Activated CD4-positive, alpha-beta T cell treated with anti-CD3 and anti-CD28 coated beads, Interleukin-2, amount 50 U/mL, for 48 hours (primary cell): Measurements from ENCODE around the gene HES1.
"Not testable (repeated sequence)": the region's sequence is repeated elsewhere in the genome, so short reads cannot be mapped to it uniquely, and the experiment has no call there.

Experiments
- DNase-seq, 2 experiments: peaks; one replicate each; pipeline ENCODE4 v3.0.0-alpha.2; 2020

The HES1 gene

DNA sequence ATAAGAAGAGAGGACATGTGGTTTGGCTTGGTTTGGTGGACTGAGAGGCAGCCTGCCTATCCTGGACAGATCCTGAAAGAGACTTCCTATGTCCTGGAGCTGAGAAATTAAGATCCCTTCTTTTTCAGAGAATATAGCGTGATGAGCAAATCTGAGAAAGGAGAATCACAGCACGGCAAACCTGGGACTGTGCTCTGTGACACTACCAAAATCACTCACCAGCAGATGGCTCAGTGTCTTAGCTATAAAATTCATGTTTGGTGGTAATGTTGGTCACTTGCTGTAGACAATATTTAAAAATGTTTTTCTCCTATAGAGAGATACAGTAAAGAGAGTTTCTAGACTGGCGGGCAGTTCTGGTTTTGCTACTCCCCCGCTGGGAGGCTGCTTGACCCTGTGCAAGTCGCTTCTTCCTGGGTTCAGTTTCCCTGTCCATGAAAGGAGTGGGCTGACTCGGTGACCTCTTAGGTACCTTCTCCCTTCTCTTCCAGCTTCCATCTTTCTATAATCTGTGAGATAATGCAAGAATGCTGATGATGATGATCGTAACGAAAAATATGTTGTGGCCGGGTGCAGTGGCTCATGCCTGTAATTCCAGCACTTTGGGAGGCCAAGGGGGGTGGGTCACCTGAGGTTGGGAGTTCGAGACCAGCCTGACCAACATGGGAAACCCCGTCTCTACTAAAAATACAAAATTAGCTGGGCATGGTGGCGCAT, 7.6 kb upstream of the HES1 start:
- DNase-seq, result no peak

DNA sequence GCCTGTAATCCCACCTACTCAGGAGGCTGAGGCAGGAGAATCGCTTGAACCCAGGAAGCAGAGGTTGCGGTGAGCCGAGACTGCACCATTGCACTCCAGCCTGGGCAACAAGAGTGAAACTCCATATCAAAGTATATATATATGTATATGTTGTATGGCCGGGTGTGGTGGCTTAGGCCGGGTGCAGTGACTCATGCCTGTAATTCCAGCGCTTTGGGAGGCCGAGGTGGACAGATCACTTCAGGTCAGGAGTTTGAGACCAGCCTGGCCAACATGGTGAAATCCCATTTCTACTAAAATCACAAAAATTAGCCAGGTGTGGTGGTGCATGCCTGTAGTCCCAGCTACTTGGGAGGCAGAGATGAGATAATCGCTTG, 7.0 kb upstream of the HES1 start:
- not testable (repeated sequence) for DNase-seq

DNA sequence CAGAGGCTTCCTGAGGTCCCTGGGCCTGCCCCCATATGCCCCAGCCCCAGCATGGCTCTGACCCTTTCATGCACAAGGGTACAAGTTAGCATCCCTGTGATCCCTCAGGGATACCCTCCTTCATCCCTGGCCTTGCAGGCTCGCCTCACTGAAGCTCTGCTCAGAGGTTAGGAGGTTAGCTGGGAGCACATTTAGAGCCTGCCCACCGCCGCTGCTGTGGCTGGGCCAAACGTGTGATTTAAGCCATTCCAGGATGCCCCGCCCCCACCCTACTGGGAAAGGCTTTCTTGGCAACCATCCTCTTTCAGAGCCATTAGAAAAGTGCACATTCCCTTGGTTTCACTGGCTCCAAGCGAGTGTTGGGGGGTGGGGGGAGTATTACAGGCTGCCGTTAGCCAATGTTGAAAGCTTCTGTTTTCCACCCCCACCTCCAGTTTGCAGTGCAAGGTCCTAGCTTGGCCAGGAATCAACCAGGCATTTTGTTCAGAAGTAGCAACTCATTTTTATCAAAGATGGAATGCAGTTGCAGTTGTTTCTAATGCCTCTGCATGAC, 6.3 kb upstream of the HES1 start:
- no peak for DNase-seq

DNA sequence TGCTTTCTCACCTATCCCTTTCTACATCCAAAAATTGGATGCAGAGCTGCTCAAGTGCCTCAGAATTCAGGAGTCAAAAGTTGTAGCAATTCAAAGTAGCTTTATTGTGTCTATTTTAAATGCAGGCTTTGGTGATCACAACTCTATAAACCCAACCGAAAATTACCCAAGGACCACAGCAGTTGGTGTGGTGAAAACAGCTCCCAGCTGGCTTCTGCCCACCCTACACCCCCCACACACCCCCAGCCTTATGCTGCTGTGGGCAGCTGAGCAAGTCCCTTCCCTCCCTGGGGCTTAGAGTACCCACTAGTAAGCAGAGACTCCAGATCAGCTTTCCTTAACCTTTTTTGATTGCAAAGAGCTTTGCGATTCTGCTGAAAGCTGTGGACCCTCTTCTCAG, 5.8 kb upstream of the HES1 start:
- DNase-seq, result no peak

DNA sequence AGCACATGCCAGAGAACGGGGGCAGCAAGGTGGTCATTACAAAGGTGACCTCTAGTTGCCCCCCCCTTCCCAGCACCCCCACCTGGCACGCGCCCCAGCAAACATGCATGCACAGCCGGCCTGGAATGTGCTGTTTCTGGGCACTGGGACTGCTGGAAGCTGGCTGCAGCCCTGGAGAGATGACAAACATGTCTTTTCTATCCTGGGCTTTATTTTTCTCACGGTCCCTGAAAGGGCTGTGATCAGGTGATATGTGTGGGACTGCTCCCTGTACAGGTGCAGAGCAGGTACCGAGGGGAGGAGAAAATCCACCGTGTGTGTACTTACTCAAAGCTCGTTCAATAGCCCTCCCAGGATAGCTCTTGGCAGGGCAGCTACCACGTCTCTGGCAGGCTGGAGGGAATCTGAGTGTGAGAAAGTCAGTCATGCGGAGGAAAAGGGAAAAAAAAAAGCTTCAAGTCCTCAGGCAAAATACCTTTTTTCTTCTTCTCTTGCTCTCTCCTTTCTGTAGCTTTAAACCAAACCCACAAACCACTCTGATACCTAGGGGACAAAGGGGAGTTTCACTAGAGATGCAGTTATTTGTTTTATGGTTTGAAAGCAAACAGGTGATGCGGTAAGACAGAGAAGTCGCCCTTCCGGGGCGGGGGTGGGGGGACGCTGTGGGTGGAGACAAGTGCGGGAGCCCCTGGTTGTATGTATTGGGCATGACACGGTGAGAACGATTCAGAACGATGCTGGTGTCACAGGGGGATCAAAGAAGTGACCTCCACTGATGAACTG, 5.0 kb upstream of the HES1 start:
- DNase-seq, result no peak

DNA sequence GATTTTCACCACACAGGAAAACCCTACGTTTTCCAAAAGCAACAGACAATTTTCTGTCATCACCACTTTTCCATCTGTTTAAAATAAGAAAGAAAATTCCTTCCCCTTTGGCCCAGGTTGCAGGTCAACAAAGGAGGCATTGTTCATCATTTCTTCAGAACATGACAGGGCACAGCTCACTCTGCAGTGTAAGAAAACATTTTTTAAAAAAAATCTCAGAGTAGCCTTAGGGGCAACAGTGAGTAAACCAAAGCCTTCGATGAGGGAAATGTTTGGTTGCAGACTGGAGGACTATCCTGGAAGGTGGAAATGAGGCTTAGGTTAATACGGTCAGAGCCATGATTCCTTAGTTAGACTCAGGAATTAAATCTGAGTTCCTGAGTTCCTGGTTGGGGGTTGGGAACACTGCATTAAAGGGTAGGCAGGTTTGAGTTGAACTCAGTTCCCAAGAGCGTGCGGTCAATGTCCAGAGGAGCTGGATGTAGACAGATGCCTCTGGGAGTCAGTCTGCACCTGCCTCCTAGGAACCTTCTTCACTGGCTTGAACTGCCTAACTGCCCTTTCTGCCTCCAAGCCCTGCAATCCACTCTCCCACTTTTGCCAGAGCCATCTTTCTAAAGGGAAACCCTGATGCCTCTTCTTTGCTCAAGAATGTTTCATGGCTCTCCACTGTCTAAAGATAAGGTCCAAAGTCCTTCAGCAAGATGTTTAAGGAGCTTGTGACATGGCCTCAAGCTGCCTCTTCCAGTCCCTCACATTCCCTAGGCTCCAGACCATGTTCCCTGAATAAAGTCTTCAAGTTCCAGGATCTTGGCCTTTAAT, 3.3 kb upstream of the HES1 start:
- DNase-seq, result no peak

DNA sequence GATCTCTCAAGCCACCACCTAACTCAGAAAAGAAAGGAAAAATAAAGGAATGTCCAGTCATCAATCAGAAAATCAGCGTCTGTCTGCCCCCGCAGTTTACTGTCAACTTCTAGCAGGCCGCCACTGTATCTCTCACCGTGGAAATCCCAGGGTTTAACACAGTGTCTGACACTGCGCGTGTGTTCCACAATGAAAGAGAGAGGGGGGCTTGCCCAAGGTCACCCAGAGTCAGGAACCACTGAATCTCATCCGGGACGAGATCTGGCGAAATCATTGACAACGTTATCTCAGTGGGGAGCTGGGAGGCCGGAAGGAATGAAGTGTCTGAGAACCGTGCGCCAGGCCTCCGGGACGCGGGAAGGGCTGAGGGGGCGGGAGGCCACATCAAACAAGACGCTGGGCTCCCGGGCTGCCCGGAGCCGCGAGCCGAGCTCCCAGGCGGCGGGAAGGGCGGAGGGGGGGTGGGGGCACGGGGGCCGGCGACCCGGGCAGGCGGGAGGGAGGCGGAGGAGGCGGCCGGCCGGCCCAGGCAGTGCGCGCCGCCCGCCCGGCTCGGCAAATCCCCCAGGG, 2.2 kb upstream of the HES1 start:
- peak; percentile 39 to 53 for DNase-seq

DNA sequence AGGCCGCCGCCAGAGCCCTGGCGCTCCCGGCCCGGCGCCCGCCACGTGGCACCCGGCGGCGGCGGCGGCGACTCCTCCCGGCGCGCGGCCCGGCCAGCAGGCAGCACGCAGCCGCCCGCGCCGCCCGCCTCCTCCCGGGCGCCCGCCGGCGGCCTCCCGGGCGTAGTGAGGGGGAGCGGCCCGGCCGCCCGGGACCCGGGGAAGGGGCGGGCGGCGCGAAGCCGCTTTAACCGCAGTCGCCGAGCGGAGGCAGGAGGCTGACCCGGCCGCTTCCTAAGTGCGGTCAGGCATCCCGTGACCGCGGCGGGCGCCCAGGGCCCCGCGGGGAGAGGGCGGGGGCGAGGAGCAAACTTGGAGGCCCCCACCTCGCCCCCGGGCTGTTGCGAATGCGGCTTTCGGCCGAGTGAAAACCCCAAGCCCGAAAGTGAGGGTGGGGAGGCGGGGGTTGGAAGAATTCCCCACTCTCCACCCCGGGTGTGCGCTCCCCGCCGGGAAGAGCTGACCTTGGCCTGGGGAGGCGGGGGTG, 1.7 kb upstream of the HES1 start:
- DNase-seq, result peak; percentile 50 to 64

DNA sequence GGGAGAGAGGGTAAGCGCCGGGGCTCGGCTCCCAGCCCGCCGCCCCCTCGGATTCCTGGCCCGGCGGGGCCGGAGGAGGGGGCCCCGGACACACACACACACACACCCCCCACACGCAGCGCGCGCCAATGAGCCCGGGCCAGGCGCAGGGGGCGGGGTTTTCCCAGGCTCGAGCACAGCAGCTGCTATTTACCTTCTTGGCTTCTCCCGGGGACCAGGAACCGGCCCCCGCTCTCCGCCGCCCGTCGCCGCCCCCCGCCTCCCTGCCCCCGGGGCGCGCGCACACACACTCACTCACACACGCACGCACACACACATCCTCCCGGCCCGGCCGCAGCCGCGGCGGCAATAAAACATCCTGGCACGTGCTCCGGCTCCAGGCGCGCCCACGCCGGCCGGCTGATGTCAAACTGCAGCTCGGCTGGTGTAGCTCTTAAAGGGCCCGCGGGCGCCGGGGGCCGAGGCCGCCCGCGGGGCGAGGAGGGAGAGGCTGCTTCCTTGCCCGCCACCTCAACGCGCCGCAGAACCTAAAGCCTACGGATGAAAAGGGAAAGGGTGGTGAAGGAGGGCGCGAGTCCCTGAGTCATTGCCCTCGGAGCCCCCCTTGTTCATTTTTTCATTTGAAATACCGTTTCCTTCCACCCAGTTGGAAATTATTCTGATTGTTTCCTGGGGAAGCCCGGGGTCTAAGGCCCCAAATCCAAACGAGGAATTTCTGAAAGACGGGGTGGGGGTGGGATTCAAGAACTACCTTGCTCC, 1.0 kb upstream of the HES1 start:
- peak; percentile 79 to 82 for DNase-seq

DNA sequence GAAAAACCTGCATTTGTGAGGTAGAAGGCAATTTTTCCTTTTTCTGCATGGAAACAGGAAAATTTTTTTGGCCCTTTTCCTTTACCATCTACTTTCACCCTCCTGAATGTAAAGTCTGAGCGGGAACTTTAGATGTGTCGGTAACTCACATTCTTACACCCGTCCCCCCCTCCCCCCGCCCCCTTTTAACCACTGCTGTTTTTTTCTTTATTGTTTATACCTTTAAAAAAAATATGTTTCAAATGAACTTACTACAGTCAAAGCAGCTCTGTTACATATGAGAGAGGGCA, 487 bp upstream of the HES1 start:
- DNase-seq, result no peak

DNA sequence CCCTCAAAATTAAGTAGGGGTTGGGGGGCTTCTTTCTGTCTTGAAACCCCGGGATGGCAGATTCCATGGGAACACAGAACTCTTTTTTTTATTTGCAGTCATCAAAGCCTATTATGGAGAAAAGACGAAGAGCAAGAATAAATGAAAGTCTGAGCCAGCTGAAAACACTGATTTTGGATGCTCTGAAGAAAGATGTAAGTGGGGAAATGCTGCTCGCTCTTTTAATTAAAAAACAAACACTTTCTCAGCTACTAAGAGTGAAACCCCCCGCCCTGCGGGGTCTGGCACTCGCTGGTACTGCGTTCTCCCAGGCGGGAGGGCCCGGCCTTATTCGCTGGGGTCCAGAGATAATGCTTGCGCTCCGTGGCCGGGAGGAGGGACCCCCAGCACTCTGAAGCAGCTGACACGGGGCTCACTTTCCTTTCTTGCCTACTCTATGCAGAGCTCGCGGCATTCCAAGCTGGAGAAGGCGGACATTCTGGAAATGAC, 615 bp downstream of the HES1 start:
- no peak for DNase-seq

DNA sequence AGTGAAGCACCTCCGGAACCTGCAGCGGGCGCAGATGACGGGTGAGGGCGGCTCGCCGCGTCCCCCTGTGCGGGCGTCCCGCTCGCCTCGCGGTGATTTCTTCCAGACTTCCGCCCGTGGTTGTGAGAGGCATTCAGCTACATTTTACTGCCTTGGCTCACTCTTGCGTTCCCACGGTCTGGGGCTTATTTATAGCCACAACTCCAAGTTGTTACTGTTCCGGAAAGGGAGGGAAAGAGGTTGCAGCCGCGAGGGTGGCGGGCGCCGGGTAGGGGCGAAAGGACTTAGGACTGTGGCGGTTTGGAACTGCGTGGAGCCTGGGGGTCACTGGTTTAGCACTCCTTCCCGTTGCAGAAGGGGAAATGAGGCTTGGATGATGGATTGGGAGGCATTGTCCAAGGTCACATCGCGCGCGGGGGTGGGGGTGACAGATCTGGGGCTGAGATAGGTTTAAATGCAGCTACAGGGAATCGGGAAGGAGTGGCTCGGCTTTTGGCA, 1.1 kb downstream of the HES1 start:
- DNase-seq, result peak; percentile 26 to 39

DNA sequence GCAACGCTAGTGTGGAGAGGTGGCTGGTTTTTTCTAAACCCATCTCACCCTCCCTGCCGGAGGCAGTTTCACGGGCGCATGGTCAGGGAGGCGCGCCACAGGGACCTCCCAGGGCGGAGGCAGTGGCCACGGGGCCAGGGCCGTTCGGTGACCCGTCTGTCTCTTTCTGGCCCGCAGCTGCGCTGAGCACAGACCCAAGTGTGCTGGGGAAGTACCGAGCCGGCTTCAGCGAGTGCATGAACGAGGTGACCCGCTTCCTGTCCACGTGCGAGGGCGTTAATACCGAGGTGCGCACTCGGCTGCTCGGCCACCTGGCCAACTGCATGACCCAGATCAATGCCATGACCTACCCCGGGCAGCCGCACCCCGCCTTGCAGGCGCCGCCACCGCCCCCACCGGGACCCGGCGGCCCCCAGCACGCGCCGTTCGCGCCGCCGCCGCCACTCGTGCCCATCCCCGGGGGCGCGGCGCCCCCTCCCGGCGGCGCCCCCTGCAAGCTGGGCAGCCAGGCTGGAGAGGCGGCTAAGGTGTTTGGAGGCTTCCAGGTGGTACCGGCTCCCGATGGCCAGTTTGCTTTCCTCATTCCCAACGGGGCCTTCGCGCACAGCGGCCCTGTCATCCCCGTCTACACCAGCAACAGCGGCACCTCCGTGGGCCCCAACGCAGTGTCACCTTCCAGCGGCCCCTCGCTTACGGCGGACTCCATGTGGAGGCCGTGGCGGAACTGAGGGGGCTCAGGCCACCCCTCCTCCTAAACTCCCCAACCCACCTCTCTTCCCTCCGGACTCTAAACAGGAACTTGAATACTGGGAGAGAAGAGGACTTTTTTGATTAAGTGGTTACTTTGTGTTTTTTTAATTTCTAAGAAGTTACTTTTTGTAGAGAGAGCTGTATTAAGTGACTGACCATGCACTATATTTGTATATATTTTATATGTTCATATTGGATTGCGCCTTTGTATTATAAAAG, 1.8 kb downstream of the HES1 start:
- DNase-seq, result peak; percentile 47 to 51

DNA sequence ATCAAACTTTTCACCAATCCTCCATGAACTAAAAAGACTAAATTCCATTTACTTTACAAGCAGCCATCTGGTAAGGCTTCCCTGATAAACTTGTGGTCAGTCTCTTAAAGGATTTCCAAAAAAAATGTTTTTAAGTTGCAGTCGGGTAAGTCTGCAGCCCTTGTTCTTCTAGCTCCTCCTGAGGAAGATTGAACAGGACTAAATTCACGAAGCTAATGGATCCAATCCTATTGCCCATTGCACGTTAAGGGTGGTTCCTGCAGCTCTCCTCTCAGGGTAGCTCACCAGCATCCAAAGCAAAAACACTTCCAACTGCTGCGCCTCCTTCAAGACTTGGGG, 2.8 kb downstream of the HES1 start:
- DNase-seq, result no peak

DNA sequence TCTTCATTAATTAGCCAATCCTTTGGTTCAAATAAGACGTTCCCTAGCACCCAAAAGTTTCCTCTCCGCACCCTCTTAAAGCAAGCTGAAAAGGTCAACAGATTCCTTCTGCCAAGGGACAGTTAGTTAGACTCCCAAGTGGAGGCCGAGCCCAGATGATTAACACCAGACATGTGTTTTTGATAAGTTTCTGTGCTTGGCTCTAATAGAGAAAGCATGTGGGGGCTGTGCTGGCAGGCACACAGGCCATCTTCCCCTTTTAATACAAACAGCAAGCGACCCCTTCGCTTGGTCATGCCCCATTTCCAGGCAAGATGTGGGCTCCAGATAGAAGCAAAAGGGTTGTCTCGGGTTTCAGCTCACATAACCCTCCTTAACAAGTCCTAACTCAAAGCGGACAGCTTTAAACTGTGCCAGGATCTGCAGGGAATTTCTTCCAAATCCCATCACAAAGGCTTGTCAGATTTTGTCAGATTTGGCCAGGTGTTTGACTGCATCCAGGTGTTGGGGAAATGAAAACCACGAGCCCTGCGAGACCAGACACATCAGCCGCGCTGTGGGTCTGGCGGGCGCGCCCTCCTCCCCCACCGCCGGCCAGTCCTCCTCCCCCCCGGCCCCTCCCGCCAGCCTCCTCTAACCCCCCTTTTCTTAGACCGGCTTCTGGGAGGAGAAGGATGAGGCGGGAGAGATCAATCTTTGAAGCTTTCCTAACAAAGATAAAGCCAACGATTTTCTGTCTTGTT, 3.3 kb downstream of the HES1 start:
- no peak for DNase-seq

DNA sequence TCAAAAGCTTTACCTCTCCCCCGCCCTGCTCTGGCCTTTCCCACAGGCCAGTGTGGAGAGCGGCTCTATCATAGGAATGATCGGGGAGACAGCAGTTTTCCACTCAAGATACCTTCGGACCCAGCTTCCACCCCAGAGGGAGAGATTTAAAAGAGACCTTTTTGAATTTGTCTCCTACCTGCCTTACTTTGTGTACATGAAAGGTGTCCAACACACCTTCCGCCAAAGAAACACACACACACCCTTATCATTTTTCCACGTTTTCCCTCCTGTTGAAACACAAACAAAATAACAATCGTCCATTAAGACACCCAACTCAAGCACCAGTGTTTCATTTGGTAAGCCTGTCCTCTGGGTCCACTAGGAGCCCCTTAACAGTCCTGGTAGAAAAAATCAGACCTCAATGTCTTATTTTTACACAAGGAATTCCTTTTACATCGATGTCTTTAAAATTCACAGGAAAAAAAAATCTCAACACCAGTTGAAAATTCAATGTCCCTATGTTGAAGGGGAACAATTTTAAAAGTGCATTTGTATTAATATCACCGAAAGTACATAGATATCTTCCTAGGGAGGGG, 4.0 kb downstream of the HES1 start:
- DNase-seq, result no peak

DNA sequence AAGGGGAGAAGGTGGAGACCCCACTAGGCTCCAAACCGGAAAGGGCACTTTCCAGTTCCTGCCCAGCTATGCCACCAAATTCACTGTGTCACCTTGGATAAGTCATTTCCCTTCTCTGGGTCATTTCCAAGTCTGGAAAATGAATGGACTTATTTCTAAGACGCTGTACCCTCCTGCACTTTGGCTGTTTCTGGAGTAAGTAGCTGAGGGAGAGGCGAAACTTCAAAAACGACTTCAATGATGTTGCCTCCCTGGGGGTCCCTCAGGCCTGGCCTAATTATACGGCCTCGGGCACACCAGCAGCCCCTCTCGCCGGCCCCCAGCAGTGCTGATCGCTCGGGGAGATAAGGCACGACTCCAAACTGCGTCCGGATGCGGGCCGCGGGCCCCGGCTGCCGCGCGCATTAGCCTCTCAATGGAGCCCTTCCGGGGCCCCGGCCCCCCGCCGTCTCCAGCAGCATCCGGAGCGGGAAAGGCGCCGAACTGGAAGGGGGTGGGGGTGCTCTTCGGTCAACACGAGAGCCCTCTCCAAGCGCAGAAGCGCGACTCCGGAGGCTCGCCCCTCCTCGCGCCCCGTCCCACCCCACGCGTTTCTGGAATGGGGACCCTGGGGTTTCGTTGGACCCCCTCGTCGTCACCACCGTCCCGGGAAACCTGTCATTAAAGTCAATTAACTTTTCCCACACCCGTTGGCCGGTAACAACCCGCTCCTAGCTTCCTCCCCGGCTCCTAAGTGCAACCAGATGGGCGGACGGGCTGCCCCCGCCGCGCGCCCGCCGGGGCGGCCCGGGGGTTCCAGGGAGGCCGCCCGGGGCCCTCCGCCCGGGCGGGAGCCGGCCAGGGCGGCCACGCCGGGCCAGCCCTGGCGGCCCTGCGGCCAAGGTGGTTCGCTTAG, 4.8 kb downstream of the HES1 start:
- DNase-seq, result peak; percentile 32 to 33

DNA sequence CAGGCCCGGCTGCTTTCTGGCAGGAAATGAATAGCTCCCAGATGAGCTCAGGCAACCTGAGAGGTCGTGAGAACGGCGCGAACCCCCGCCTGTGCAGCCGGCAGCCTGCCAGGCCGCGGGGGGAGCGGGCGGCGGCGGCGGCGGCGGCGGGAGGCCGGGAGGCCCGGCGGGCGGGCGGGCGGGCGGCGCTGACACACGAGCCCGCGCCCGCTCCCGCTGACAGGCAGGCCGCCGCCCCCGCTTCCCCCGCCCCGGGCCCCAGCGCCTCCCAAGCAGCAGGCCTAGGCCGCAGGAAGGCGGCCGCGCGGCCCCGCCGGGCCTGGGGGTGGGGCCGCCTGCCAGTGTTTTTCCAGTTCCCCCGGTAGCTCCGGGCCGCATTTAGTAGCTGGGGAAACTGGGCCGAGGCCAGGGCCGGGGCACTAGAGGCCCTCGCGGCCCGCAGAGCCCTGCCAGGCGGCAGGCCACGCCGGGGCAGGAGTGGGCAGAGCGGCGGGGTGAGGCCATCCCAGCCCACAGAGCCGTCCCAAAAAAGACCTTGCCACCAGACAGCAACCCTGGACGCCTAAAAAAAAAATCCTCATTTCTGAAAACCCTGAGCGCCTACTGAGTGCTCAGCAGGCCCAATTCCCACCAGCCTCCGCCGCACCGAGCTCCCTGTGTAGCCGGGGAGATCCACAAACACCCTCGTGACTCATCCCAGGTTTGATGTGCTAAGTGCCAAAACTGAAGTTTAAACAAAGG, 5.6 kb downstream of the HES1 start:
- DNase-seq, result peak; percentile 74 to 77
